Activated T-cell treated with anti-CD3 and anti-CD28 coated beads for 48 hours (primary cell): ENCODE measurements around the gene SLC6A15.

ENCODE experiments used
- DNase-seq: peaks from one replicate; pipeline ENCODE4 v3.0.0-alpha.2; 2020; ENCODE audit warnings: low read depth

The SLC6A15 gene

DNA sequence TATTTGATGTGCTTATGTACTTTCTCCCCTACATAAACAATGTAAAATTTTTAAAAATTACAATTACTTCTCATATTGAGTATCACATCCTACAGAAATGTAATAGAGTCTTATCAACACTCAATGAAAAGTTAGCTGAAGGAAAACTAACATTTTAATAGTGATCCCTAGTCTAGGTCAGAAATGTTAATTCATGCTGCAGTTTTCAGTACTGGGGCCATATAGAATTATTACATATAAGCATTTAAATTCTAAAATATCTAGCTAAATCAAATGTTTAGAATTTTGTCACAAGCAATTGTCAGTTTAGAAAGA is 37.8 kb downstream of the SLC6A15 start:
- no peak for DNase-seq

- DNase-seq = no peak
Observed at GRCh38 chr12:84874125-84874824, 38.3 kb downstream of the SLC6A15 start.

DNA sequence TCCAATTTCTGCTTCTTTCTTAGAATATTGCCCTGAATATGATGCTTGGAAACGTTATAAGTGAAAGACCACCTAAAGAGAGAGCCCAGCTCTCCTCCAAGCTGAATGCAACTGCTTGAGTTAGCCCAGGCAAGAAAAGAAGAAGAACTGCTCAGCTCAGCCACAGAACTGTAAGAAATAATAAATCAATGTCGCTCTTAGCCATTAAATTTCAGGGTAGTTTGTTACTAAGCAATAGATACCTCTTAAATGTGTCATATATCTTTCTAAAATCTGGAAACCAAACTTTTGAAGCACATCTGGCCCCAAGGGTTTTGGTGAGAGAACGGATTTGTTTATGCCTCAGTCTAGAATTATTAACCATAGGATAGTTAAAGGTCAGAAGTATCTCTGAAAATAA is 50.4 kb downstream of the SLC6A15 start:
- no peak for DNase-seq

DNA sequence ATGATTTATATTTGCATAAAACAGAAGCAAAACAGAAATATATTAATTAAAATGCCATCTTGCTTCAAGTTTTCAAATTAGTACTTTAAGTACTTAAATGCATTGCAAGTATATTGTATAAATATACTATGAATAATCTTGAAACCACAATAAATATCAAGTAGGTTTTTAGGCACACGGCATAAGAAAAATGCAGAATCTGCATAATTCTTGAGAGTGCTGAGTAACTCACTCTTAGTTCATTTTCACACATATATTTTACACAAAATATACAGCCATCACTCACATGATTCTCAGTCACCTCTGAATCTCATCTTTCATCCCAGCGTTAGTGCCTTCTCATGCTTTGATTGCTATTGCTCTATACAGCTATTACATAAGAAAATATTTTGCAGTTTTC is 51.9 kb downstream of the SLC6A15 start:
- no peak for DNase-seq

GRCh38 chr12:84858796-84859195 is 53.8 kb downstream of the SLC6A15 start:
- DNase-seq = no peak

DNA sequence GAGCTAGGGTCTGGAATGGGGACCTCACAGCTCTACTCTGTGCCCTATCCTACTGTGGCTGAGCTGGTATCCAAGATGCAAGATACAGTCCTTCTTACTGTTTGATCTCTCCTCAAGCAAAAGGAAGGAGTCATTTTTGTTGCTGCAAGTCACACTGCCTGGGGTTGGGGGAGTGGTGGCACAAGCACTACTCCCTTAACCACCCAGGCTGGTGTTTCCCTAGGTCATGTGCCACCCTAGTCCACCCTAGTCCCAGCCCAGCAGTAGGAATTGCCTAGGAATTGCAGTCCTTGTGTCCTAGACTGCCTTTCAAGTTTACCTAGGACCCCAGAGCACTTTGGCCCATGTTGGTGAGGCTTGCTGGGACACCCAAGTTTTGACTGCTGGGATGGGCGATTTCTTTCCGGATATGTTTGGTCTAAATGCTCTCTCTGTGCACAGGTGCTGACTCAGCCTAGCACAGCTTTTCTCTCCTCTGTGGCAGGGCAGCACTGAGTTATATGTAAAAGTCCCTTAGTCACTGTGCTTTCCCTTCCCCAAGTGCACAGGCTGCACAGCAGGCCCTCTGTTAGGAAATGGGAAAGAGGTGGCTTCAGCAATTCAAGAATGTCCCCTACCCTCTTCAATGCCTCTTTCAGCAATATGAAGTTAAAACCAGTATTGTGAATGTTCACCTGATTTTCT is 54.9 kb downstream of the SLC6A15 start:
- DNase-seq = no peak

DNA sequence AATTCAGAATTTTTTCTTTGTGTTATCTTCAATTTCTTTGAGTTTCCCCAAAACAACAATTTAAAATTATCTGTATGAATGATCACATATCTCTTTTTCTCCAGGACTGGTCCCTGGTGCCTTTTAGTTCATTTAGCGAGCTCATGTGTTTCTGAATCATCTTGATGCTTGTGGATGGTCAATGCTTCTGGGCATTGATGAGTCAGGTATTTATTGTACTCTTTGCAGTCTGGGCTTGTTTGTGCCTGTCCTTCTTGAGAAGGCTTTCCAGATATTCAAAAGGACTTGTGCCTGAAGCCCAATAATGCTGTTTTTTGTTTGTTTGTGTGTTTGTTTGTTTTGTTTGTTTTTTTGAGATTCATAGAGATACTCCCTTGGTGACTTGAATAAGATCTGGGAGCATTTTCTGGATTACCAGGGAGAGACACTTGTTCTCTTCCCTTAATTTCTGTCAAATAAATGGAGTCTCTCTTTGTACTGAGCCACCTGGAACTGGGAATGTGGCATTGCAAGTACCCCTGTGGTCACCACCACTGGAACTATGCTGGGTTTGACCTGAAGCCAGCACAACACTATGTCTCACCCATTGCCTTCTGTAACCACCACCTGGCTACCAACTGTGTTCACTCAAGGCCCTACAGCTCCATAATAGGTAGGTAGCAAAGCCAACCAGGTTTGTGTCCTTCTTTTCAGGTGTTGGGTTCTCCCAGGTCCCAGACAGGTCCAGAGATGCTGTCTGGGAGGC is 56.3 kb downstream of the SLC6A15 start:
- no peak for DNase-seq

GRCh38 chr12:84843593-84844144 is 68.9 kb downstream of the SLC6A15 start:
- DNase-seq = no peak

GRCh38 chr12:84842406-84843013 is 70.1 kb downstream of the SLC6A15 start:
- DNase-seq = no peak

DNA sequence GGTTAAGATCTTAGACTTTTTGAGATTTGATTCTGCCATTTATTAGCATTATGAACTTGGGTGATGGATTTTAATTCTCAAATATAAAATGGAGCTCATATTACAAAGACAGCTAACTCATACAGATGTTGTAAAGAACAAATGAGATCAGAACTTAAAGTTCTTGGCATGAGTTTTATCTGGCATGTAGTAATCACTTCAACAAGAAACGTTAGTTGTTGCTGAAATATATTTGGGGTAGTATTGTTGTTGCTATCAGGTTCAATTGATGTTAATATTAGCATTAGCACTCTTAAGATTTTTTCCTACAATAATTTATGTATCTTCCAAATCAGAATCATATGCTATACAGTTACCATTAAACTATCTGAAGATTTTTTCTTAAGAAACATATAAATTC is 71.0 kb downstream of the SLC6A15 start:
- DNase-seq = no peak

DNA sequence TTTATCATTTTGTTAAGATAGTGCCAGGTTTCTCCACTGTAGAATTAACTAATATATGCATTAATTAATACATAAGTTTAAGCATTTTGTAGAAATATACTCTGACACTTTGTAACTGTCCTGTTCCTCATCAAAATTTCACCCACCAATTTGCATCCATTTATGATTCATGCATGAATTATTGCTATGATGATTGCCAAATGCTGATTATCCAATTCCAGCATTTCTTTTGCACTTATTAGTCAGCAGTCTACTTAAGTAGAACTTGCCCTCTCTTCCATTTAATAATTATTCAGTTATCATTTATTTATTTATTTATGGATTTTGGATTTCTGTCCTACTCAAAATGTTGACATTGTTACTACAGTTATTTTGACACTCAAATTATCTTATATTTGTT is 72.2 kb downstream of the SLC6A15 start:
- DNase-seq = no peak

DNA sequence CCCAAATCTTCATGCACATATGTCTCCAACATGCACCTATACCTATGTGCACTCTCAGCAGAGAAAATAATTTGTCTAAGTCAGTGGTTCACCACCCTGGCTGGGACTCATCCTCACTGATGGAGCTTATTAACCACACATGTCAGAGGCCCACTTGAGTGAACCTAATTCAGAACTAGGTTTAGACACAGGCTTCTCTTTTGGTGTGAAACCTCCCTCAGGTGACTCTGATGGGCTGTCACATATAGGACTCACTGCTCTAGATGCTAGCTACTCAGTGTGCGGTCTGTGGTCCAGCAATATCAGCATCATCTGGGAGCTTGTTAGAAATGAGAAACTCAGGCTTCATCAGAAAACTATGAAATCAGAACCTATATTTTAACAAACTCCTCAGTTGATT is 85.7 kb downstream of the SLC6A15 start:
- DNase-seq = no peak

DNA sequence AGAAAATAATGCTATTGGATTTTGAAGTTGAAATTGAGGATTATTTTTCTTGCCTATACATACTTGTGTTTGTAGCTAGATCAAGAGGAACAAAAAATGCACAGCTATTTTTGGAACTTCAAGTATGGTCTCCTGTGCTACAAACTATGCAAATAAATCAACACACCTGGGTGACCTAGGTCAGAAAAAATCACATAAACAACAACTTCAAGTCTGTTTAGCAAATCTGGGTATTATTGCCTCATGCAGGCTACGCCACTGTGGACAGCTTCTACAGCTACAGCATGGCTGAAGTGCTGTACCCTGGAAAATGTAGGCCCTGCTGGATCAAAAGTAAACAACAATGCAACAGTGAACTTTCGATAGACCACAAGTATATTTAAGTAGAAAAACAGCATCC is 87.5 kb downstream of the SLC6A15 start:
- no peak for DNase-seq

- DNase-seq = no peak
Observed at GRCh38 chr12:84822525-84822924, 90.1 kb downstream of the SLC6A15 start.

DNA sequence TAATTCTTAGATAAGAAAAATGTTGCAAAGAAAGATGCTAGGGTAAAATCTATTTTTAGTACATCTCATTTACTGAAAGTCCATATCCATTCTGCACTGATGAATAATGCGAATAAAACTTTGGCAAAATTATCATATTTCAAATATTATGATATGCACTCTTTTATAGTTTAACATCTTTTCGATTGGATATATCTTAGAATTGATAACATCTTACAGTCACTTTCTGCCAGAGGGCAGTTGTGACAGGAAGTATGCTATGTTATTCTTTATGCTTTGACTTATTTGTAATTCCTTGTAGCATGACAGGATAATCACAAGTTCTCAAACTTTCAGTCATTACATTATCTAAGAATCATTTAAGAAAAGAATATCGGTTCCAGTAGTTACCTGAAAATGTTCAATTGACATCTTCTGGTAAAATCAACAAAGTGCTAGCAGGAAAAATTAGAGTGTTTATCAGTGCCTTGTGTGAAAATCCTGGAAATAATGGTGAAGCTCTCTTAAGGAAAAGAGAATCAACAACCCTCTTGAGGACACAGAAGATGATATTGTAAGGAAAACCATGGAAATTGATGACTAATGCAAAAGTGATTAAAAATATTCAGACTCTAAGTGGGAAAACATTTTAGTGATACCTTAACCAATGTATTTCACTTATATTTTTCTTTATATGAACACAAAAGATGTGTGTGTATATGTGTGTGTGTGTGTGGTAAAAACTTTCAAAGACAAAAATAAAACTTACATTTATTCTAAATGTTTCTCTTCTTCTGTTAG is 95.5 kb downstream of the SLC6A15 start:
- DNase-seq = no peak

GRCh38 chr12:84814664-84815245 is 97.8 kb downstream of the SLC6A15 start:
- no peak for DNase-seq

GRCh38 chr12:84813780-84814663 is 98.6 kb downstream of the SLC6A15 start:
- DNase-seq = no peak

GRCh38 chr12:84811291-84811690 is 101.3 kb downstream of the SLC6A15 start:
- DNase-seq = no peak

GRCh38 chr12:84810611-84811010 is 102.0 kb downstream of the SLC6A15 start:
- no peak for DNase-seq
